OCI-LY7 (cell line): ENCODE results near the gene TMEM151A. TPM values are rescaled to one million over a fixed set of nuclear protein-coding genes. Genes with fewer than 3 reads are reported as not detected.

Source experiments
- BruUV-seq: library from RNA; stranded (reverse); fragments of 400-500 nt; replicated peaks from 2 replicates; lab custom pipeline; 2021; lab: Mats Ljungman, UMichigan
- CTCF ChIA-PET: fragments of 300-600 bp; sonication (Branson Sonifier 250); formaldehyde crosslinking; loops from one replicate; lab custom pipeline; 2022; ENCODE audit warnings: antibody characterized with exemption; ENCODE audit not compliant: unreplicated experiment; lab: Charles Lee
- POLR2A ChIA-PET: fragments of 300-600 bp; sonication (Branson Sonifier 250); formaldehyde crosslinking; loops from one replicate; lab custom pipeline; 2022; ENCODE audit warnings: antibody characterized with exemption; lab: Charles Lee
- DNase-seq: peaks from one replicate; pipeline ENCODE4 v3.0.0-alpha.2; 2015; ENCODE audit warnings: low spot score
- H2AFZ ChIP-seq: fragments of 200-600 bp; sonication (generic), shearing (Covaris generic); 2 replicates; pipeline ENCODE4 v1.6.1; 2014; ENCODE audit warnings: mild to moderate bottlenecking, antibody characterized with exemption, low read length, moderate library complexity
- H3K27ac ChIP-seq: fragments of 200-600 bp; sonication (generic); 2 replicates; pipeline ENCODE4 v1.5.1; 2014; ENCODE audit warnings: mixed run types, low read depth, mild to moderate bottlenecking, moderate library complexity, low read length, inconsistent platforms; ENCODE audit not compliant: poor library complexity, severe bottlenecking
- H3K36me3 ChIP-seq: fragments of 200-600 bp; sonication (generic); 2 replicates; pipeline ENCODE4 v1.6.1; 2014; ENCODE audit warnings: mild to moderate bottlenecking, antibody characterized with exemption, low read length, moderate library complexity, mixed read lengths; ENCODE audit not compliant: insufficient read depth
- H3K4me1 ChIP-seq: fragments of 200-600 bp; sonication (generic); 2 replicates; pipeline ENCODE4 v1.5.1; 2014; ENCODE audit warnings: mild to moderate bottlenecking, low read length; ENCODE audit not compliant: insufficient read depth, poor library complexity, severe bottlenecking
- H3K4me2 ChIP-seq: fragments of 200-600 bp; sonication (generic); 2 replicates; pipeline ENCODE4 v1.6.1; 2014; ENCODE audit warnings: mild to moderate bottlenecking, low read length
- H3K4me3 ChIP-seq: fragments of 200-600 bp; sonication (generic); 2 replicates; pipeline ENCODE4 v1.5.1; 2014; ENCODE audit warnings: mild to moderate bottlenecking, low read depth, low read length; ENCODE audit not compliant: poor library complexity, severe bottlenecking
- H3K79me2 ChIP-seq: fragments of 200-600 bp; sonication (generic); 2 replicates; pipeline ENCODE4 v1.6.1; 2016; ENCODE audit warnings: low read depth, mild to moderate bottlenecking, low read length, moderate library complexity, mixed read lengths; ENCODE audit not compliant: insufficient read depth
- H3K9me2 ChIP-seq: fragments of 200-600 bp; sonication (generic); 2 replicates; pipeline ENCODE4 v1.6.1; 2016; ENCODE audit warnings: mild to moderate bottlenecking, low read length, mixed read lengths; ENCODE audit not compliant: insufficient read depth
- H3K9me3 ChIP-seq: fragments of 200-600 bp; sonication (generic); 2 replicates; pipeline ENCODE4 v1.6.1; 2014; ENCODE audit warnings: mild to moderate bottlenecking, mixed run types, low read length, mixed read lengths
- H4K20me1 ChIP-seq: fragments of 200-600 bp; sonication (generic); 2 replicates; pipeline ENCODE4 v1.6.1; 2014; ENCODE audit warnings: mild to moderate bottlenecking, antibody characterized with exemption, low read length, moderate library complexity, mixed read lengths; ENCODE audit not compliant: insufficient read depth
- CTCF ChIP-seq: fragments of 200-600 bp; sonication (generic); conservative IDR thresholded peaks from 2 replicates; pipeline ENCODE4 v1.5.1; 2014; ENCODE audit warnings: mild to moderate bottlenecking, antibody characterized with exemption, low read length, moderate library complexity, mixed read lengths
- EZH2phosphoT487 ChIP-seq: fragments of 200-600 bp; sonication (generic); IDR thresholded peaks from 2 replicates; pipeline ENCODE4 v1.6.1; 2018; ENCODE audit warnings: low read depth, borderline replicate concordance, mild to moderate bottlenecking, mixed run types, antibody characterized with exemption, low read length, moderate library complexity, mixed read lengths
- intact Hi-C: fragments of 100-400 bp; cut with micrococcal nuclease; formaldehyde crosslinking; loops from one replicate; pipeline ENCODE4 v1.10.0; 2022; ENCODE audit not compliant: unreplicated experiment
- total RNA-seq, 2 experiments: library from RNA; depleted of rRNA in 1 of 2; stranded (reverse); fragments of >200 nt in 1 of 2; shearing (Covaris generic) in 1 of 2; gene quantifications; 2 replicates each; pipeline ENCODE4 v1.2.3, GENCODE V29; 2014 to 2022

Gene TMEM151A
- total RNA-seq, 2 experiments from 2014 or later = not detected

- Histone ChIP-seq H3K9me2 (no peaks in the 10 kb centered on the region), H2AFZ (no peak overlapping the region), H3K27ac (no peak overlapping the region), H3K4me3 (no peak overlapping the region), H3K4me2 (no peak overlapping the region), H3K4me1 (peaks cover 31% of the 10 kb centered on the region), H3K36me3 (peaks cover 51% of the 10 kb centered on the region), H3K9me3 (no peaks in the 10 kb centered on the region), H3K79me2 (peaks cover 15% of the 10 kb centered on the region), H4K20me1 (peaks cover 4% of the 10 kb centered on the region; the same call in 1 of the 2 replicates)
- TF ChIP-seq CTCF (no peak), EZH2phosphoT487 (no peak)
- intact Hi-C loops = no loop called here
- no TSS peak for BruUV-seq
- ChIA-PET POLR2A (no interaction called here), CTCF (no interaction called here)
- DNase-seq = no peak
These were observed 49.2 kb downstream of the TMEM151A start for GRCh38 chr11:66340596-66341501.

GRCh38 chr11:66341502-66342126 lies 49.9 kb downstream of the TMEM151A start:
- TF ChIP-seq EZH2phosphoT487 (no peak), CTCF (no peak)
- Histone ChIP-seq H3K27ac (no peak overlapping the region), H3K4me2 (no peak overlapping the region), H3K9me2 (no peaks in the 10 kb centered on the region), H4K20me1 (peaks cover 4% of the 10 kb centered on the region; the same call in 1 of the 2 replicates), H2AFZ (no peak overlapping the region), H3K4me3 (no peak overlapping the region), H3K79me2 (peaks cover 15% of the 10 kb centered on the region), H3K36me3 (peaks cover 50% of the 10 kb centered on the region), H3K9me3 (no peaks in the 10 kb centered on the region), H3K4me1 (peaks cover 31% of the 10 kb centered on the region)
- POLR2A ChIA-PET = no interaction called here
- CTCF ChIA-PET = interaction anchor here (1.1 kb wide), 1 partner anchor 29 kb away, joined by 3 read pairs; no protein-coding TSS in a partner anchor
- no TSS peak for BruUV-seq
- no peak for DNase-seq
- intact Hi-C loops = no loop called here
